DOHH2 (cell line): ENCODE results near the gene NEK3.

ENCODE experiments used
- EZH2phosphoT487 ChIP-seq: fragments of 200-600 bp; sonication (generic); IDR thresholded peaks from 2 replicates; pipeline ENCODE4 v1.6.1; 2017; ENCODE audit warnings: borderline replicate concordance, mild to moderate bottlenecking, antibody characterized with exemption, low read length, moderate library complexity, mixed read lengths
- TF ChIP-seq, protein P1 (sequence below): fragments of 200-600 bp; sonication (generic); IDR thresholded peaks from one replicate; pipeline ENCODE4 v1.5.1; 2014; ENCODE audit warnings: antibody characterized with exemption, mild to moderate bottlenecking, low read depth, low read length; ENCODE audit not compliant: poor library complexity, severe bottlenecking

DNA sequence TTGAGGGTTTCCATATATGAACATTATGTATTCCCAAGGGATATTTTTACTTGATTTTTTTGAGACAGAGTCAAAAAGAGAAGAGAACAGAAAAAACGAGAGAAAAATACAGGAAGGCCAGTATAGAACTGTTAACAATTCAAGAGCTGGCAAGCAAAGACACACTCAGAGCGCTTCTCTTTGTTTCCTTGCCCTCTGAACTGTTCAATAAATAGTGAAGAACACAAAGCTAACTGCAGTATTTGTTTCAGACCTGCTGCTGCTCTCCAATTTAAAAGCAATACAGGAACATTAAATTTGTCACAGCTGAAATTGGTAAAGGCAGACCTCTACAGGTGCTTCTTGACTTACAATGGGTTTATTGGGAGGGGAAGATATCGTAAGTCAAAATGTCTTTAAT is 14.0 kb upstream of the NEK3 start:
- TF ChIP-seq, protein P1, sequence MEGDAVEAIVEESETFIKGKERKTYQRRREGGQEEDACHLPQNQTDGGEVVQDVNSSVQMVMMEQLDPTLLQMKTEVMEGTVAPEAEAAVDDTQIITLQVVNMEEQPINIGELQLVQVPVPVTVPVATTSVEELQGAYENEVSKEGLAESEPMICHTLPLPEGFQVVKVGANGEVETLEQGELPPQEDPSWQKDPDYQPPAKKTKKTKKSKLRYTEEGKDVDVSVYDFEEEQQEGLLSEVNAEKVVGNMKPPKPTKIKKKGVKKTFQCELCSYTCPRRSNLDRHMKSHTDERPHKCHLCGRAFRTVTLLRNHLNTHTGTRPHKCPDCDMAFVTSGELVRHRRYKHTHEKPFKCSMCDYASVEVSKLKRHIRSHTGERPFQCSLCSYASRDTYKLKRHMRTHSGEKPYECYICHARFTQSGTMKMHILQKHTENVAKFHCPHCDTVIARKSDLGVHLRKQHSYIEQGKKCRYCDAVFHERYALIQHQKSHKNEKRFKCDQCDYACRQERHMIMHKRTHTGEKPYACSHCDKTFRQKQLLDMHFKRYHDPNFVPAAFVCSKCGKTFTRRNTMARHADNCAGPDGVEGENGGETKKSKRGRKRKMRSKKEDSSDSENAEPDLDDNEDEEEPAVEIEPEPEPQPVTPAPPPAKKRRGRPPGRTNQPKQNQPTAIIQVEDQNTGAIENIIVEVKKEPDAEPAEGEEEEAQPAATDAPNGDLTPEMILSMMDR = no peak
- no peak for TF ChIP-seq EZH2phosphoT487
